ENCODE data around the gene FAM163A.
"Not testable (repeated sequence)": the region's sequence is repeated elsewhere in the genome, so short reads cannot be mapped to it uniquely, and the experiment has no call there.

FAM163A gene

DNA sequence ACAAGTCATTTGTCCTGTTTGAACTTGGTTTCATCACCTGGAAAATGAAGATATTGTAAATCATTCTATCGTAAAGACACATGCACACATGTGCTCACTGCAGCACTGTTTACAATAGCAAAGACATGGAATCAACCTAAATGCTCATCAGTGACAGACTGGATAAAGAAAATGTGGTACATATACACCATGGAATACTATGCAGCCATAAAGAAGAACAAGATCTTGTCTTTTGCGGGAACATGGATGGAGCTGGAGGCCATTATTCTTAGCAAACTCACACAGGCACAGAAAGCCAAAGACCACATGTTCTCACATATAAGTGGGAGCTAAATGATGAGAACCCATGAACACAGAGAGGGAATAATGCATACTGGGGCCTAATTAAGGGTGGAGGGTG lies 61.3 kb downstream of the FAM163A start:
- WGBS (ENCODE audit: insufficient coverage, insufficient read length) = no CpG with 5 or more reads among the region's 2 CpGs
- DNase-seq (ENCODE audit: low read depth, low spot score) = not testable (repeated sequence)

GRCh38 chr1:179805291-179806195 lies 62.5 kb downstream of the FAM163A start:
- Histone ChIP-seq H3K27me3 (ENCODE audit: control insufficient read depth, insufficient read depth, low read length) (no peaks in the 10 kb centered on the region), H3K27ac (ENCODE audit: low read length) (no peak overlapping the region), H3K9me3 (ENCODE audit: control insufficient read depth, insufficient read depth, low read length) (no peaks in the 10 kb centered on the region), H3K4me1 (ENCODE audit: control insufficient read depth, insufficient read depth, low read length) (0 out of 2 replicates have a peak, but pooled peaks cover 2% of the 10 kb centered on the region), H3K4me3 (ENCODE audit: low read length) (no peak overlapping the region), H3K36me3 (ENCODE audit: control insufficient read depth, insufficient read depth, low read length) (no peaks in the 10 kb centered on the region)
- WGBS (ENCODE audit: insufficient coverage, insufficient read length) = no CpG with 5 or more reads among the region's 19 CpGs
- no peak for DNase-seq (ENCODE audit: low read depth, low spot score)

More for the DNA sequence above, 61.3 kb downstream of the FAM163A start:
- not testable (repeated sequence) for H3K4me3 ChIP-seq (ENCODE audit: low read length); H3K4me1 ChIP-seq (ENCODE audit: control insufficient read depth, insufficient read depth, low read length); H3K9me3 ChIP-seq (ENCODE audit: control insufficient read depth, insufficient read depth, low read length); H3K36me3 ChIP-seq (ENCODE audit: control insufficient read depth, insufficient read depth, low read length); H3K27me3 ChIP-seq (ENCODE audit: control insufficient read depth, insufficient read depth, low read length); H3K27ac ChIP-seq (ENCODE audit: low read length)

DNA sequence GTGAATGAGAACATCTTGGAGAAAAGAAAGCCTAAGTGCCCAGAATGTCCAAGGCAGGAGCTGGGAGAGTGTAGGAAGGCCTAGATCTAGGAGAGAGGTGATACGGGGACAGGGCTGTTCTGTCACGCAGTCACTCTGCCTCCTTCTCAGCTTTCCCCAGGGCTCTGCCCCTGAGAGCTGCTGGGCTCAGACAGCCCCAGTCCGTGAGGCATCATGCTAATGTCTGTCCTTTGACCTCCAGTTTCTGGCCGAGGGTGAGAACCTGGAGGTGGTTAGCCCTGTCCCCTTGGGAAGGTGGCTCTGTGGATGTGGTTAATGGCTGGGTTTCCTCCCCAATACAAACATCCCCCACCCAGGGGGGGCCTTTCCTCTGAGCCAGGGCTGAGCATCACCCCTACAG lies 63.2 kb downstream of the FAM163A start:
- 0 out of 2 replicates have a peak, but pooled peaks cover 2% of the 10 kb centered on the region for H3K4me1 ChIP-seq (ENCODE audit: control insufficient read depth, insufficient read depth, low read length)
- no CpG with 5 or more reads among the region's 4 CpGs for WGBS (ENCODE audit: insufficient coverage, insufficient read length)
- no peaks in the 10 kb centered on the region for H3K27me3 ChIP-seq (ENCODE audit: control insufficient read depth, insufficient read depth, low read length)

DNA sequence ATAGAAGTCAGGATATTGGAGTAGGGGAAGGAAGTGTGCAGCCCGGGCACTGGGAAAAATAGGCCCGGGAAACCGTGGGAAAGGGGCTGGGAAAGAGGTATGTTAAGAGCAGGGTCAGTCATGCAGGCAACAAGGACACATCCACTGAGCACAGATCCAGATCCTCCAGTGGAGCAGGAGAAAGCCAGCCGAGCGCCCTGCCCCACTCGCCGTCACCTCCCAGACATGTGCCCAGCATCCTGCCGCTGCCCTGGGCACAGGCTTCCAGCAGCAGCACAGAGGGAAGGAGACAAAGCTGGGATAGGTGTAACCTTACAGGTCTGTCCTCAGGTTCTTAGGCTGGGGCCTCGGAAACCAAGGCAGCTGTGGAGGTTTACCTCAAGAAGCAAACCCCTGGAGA lies 64.2 kb downstream of the FAM163A start:
- Histone ChIP-seq H3K27me3 (ENCODE audit: control insufficient read depth, insufficient read depth, low read length) (no peaks in the 10 kb centered on the region), H3K27ac (ENCODE audit: low read length) (no peak overlapping the region), H3K4me1 (ENCODE audit: control insufficient read depth, insufficient read depth, low read length) (0 out of 2 replicates have a peak, but pooled peaks cover 2% of the 10 kb centered on the region), H3K9me3 (ENCODE audit: control insufficient read depth, insufficient read depth, low read length) (no peaks in the 10 kb centered on the region), H3K36me3 (ENCODE audit: control insufficient read depth, insufficient read depth, low read length) (no peaks in the 10 kb centered on the region), H3K4me3 (ENCODE audit: low read length) (no peak overlapping the region)
- WGBS (ENCODE audit: insufficient coverage, insufficient read length) = no CpG with 5 or more reads among the region's 9 CpGs
- no peak for DNase-seq (ENCODE audit: low read depth, low spot score)

More for the DNA sequence above, 63.2 kb downstream of the FAM163A start:
- no peak for DNase-seq (ENCODE audit: low read depth, low spot score)
- no peak overlapping the region for H3K27ac ChIP-seq (ENCODE audit: low read length)
- no peaks in the 10 kb centered on the region for H3K9me3 ChIP-seq (ENCODE audit: control insufficient read depth, insufficient read depth, low read length)
- H3K36me3 ChIP-seq (ENCODE audit: control insufficient read depth, insufficient read depth, low read length) = no peaks in the 10 kb centered on the region
- no peak overlapping the region for H3K4me3 ChIP-seq (ENCODE audit: low read length)

GRCh38 chr1:179807691-179808485 lies 64.8 kb downstream of the FAM163A start:
- H3K4me1 ChIP-seq (ENCODE audit: control insufficient read depth, insufficient read depth, low read length) = 0 out of 2 replicates have a peak, but pooled peaks cover 2% of the 10 kb centered on the region
- no peaks in the 10 kb centered on the region for H3K9me3 ChIP-seq (ENCODE audit: control insufficient read depth, insufficient read depth, low read length)
- H3K4me3 ChIP-seq (ENCODE audit: low read length) = no peak overlapping the region
- no peak for DNase-seq (ENCODE audit: low read depth, low spot score)
- H3K27ac ChIP-seq (ENCODE audit: low read length) = no peak overlapping the region
- WGBS (ENCODE audit: insufficient coverage, insufficient read length) = no CpG with 5 or more reads among the region's 11 CpGs
- no peaks in the 10 kb centered on the region for H3K36me3 ChIP-seq (ENCODE audit: control insufficient read depth, insufficient read depth, low read length)
- H3K27me3 ChIP-seq (ENCODE audit: control insufficient read depth, insufficient read depth, low read length) = no peaks in the 10 kb centered on the region

GRCh38 chr1:179808503-179808902 lies 65.4 kb downstream of the FAM163A start:
- H3K4me3 ChIP-seq (ENCODE audit: low read length) = no peak overlapping the region
- H3K9me3 ChIP-seq (ENCODE audit: control insufficient read depth, insufficient read depth, low read length) = no peaks in the 10 kb centered on the region
- H3K4me1 ChIP-seq (ENCODE audit: control insufficient read depth, insufficient read depth, low read length) = 0 out of 2 replicates have a peak, but pooled peaks cover 2% of the 10 kb centered on the region
- WGBS (ENCODE audit: insufficient coverage, insufficient read length) = no CpG with 5 or more reads among the region's 1 CpG
- no peak for DNase-seq (ENCODE audit: low read depth, low spot score)
- no peak overlapping the region for H3K27ac ChIP-seq (ENCODE audit: low read length)
- H3K27me3 ChIP-seq (ENCODE audit: control insufficient read depth, insufficient read depth, low read length) = no peaks in the 10 kb centered on the region
- no peaks in the 10 kb centered on the region for H3K36me3 ChIP-seq (ENCODE audit: control insufficient read depth, insufficient read depth, low read length)

DNA sequence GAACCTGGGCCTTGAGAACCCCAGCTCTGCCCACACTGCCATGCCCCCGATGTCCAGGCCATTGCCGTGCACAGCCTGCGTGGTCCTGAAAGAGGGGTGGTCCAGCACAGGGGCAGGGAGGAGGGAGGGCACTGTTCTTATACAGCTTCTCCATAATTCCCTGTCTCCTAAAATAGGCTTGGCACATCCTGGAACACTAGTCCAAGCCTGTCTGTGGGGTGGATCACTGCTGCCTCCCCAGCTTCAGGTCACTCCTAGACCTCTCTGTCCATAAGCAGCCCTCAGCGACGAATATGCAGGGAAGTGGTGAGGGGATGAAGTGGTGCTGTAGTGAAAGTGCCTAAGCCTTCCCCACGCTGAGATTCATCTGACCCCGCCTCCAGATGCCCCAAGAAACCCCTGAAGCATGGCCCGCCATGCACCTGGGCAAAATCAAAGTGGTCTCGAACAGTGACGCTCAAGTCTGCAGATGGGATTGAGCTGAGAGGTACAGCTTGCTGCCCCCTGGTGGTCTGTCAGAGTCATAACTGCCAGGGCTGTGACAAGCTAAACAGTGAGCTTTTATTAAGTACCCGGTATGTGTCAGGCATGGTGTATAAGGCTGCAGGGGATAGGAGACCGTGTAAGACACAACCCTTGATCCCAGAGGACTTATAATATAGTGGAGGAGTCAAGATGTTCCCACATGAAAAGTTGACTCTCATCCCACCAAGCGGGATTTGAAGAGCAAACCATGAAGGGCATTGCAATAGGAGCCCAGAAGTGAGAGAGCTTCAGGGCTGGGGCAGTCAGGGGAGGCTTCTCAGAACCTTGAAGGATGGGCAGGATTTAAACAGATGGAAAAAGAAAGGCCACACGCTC lies 66.6 kb downstream of the FAM163A start:
- Histone ChIP-seq H3K27me3 (ENCODE audit: control insufficient read depth, insufficient read depth, low read length) (no peaks in the 10 kb centered on the region), H3K4me3 (ENCODE audit: low read length) (no peak overlapping the region), H3K27ac (ENCODE audit: low read length) (no peak overlapping the region), H3K9me3 (ENCODE audit: control insufficient read depth, insufficient read depth, low read length) (no peaks in the 10 kb centered on the region), H3K4me1 (ENCODE audit: control insufficient read depth, insufficient read depth, low read length) (peaks cover 3% of the 10 kb centered on the region; the same call in 1 of the 2 replicates), H3K36me3 (ENCODE audit: control insufficient read depth, insufficient read depth, low read length) (no peaks in the 10 kb centered on the region)
- peak; percentile 73 for DNase-seq (ENCODE audit: low read depth, low spot score)
- WGBS (ENCODE audit: insufficient coverage, insufficient read length) = no CpG with 5 or more reads among the region's 14 CpGs

- no peaks in the 10 kb centered on the region for H3K27me3 ChIP-seq (ENCODE audit: control insufficient read depth, insufficient read depth, low read length)
- peaks cover 3% of the 10 kb centered on the region; the same call in 1 of the 2 replicates for H3K4me1 ChIP-seq (ENCODE audit: control insufficient read depth, insufficient read depth, low read length)
- H3K27ac ChIP-seq (ENCODE audit: low read length) = no peak overlapping the region
- no CpG with 5 or more reads among the region's 7 CpGs for WGBS (ENCODE audit: insufficient coverage, insufficient read length)
- H3K4me3 ChIP-seq (ENCODE audit: low read length) = no peak overlapping the region
- DNase-seq (ENCODE audit: low read depth, low spot score) = no peak
- no peaks in the 10 kb centered on the region for H3K9me3 ChIP-seq (ENCODE audit: control insufficient read depth, insufficient read depth, low read length)
- H3K36me3 ChIP-seq (ENCODE audit: control insufficient read depth, insufficient read depth, low read length) = no peaks in the 10 kb centered on the region
Measured at GRCh38 chr1:179810367-179810715, 67.2 kb downstream of the FAM163A start.

GRCh38 chr1:179812501-179813292 lies 69.6 kb downstream of the FAM163A start:
- Histone ChIP-seq H3K9me3 (ENCODE audit: control insufficient read depth, insufficient read depth, low read length) (no peaks in the 10 kb centered on the region), H3K27me3 (ENCODE audit: control insufficient read depth, insufficient read depth, low read length) (peaks cover 2% of the 10 kb centered on the region; the same call in 1 of the 2 replicates), H3K4me1 (ENCODE audit: control insufficient read depth, insufficient read depth, low read length) (peaks cover 3% of the 10 kb centered on the region; the same call in 1 of the 2 replicates), H3K4me3 (ENCODE audit: low read length) (no peak overlapping the region), H3K36me3 (ENCODE audit: control insufficient read depth, insufficient read depth, low read length) (no peaks in the 10 kb centered on the region), H3K27ac (ENCODE audit: low read length) (no peak overlapping the region)
- no CpG with 5 or more reads among the region's 37 CpGs for WGBS (ENCODE audit: insufficient coverage, insufficient read length)
- DNase-seq (ENCODE audit: low read depth, low spot score) = no peak
